Mammary epithelial cell (primary cell): ENCODE measurements around the gene ANKRD18A.

Experiments used
- CTCF ChIP-seq, 2 donors: IDR thresholded peaks in 1 of 2; conservative IDR thresholded peaks in 1 of 2; 2 replicates each; pipeline ENCODE4 v1.5.1; 2011 to 2012; ENCODE audit warnings: inconsistent platforms in 2 of 2, low read length in 2 of 2, mild to moderate bottlenecking in 2 of 2, control low read depth in 1 of 2, low read depth in 1 of 2; ENCODE audit not compliant: insufficient read depth in 1 of 2; ENCODE audit errors: extremely low read depth in 1 of 2
- EZH2 ChIP-seq: IDR thresholded peaks from 2 replicates; pipeline ENCODE4 v1.6.1; 2012; ENCODE audit warnings: low read length, inconsistent platforms, borderline replicate concordance

- TF ChIP-seq CTCF (conservative IDR thresholded peaks at IDR 0.05 in 1 of 2, IDR thresholded peaks at IDR 0.05 in 1 of 2; ENCODE audit: extremely low read depth in 1 of 2, insufficient read depth in 1 of 2, low read depth in 1 of 2, low read length in 2 of 2) (no peak), EZH2 (no peak)
Observed at GRCh38 chr9:38527503-38527902, 92.9 kb downstream of the ANKRD18A start.
